K562 (cell line): ENCODE data around the gene SND1. TPM values are rescaled to one million over a fixed set of nuclear protein-coding genes. Genes with fewer than 3 reads are reported as not detected.
"Not testable (repeated sequence)": the region's sequence is repeated elsewhere in the genome, so short reads cannot be mapped to it uniquely, and the experiment has no call there.

ENCODE experiments used
- ARNT ChIP-seq, 2 experiments: fragments of 450-650 bp; IDR thresholded peaks; 2 replicates each; pipeline ENCODE4 v1.6.1; 2016; ENCODE audit warnings: mild to moderate bottlenecking in 1 of 2
- CBFA2T3 ChIP-seq: fragments of 450-650 bp; IDR thresholded peaks from 2 replicates; pipeline ENCODE4 v1.6.1; 2017
- CC2D1A ChIP-seq: fragments of 450-650 bp; IDR thresholded peaks from 2 replicates; pipeline ENCODE4 v1.6.1; 2017; ENCODE audit warnings: mild to moderate bottlenecking
- EP300 ChIP-seq: IDR thresholded peaks from 2 replicates; pipeline ENCODE4 v1.6.1; 2012; ENCODE audit warnings: low read length, improper control_type of control experiment
- ESRRA ChIP-seq: fragments of 450-650 bp; IDR thresholded peaks from 2 replicates; pipeline ENCODE4 v1.6.1; 2014; ENCODE audit warnings: low read depth, mild to moderate bottlenecking, moderate library complexity, borderline replicate concordance
- FOSL1 ChIP-seq: fragments of 200-800 bp; sonication (Bioruptor generic); conservative IDR thresholded peaks from 2 replicates; pipeline ENCODE4 v1.6.1; 2016; ENCODE audit warnings: missing genetic modification characterization, missing compliant biosample characterization
- FOXM1 ChIP-seq, 2 experiments: fragments of 450-650 bp in 1 of 2; sonication (generic) in 1 of 2; formaldehyde crosslinking in 1 of 2; IDR thresholded peaks; 2 replicates each; pipeline versions ENCODE4 v1.6.1 to v1.9.0; 2017 to 2022; ENCODE audit warnings: low read depth in 2 of 2, mild to moderate bottlenecking in 2 of 2, missing genetic modification reagents in 1 of 2, moderate library complexity in 1 of 2
- FOXP4 ChIP-seq: sonication (generic); formaldehyde crosslinking; IDR thresholded peaks from 2 replicates; pipeline ENCODE4 v1.8.0; 2022; ENCODE audit warnings: mild to moderate bottlenecking, missing genetic modification reagents, borderline replicate concordance
- GATA2 ChIP-seq: sonication (generic); formaldehyde crosslinking; IDR thresholded peaks from 2 replicates; pipeline ENCODE4 v1.4.0; 2020; ENCODE audit warnings: mild to moderate bottlenecking, missing genetic modification reagents
- JUNB ChIP-seq: fragments of 450-650 bp; formaldehyde crosslinking; conservative IDR thresholded peaks from 2 replicates; pipeline ENCODE4 v1.4.0; 2020; ENCODE audit warnings: mild to moderate bottlenecking
- KDM1A ChIP-seq, 2 experiments: fragments of 450-650 bp; IDR thresholded peaks; 2 replicates each; pipeline ENCODE4 v1.6.1; 2016; ENCODE audit warnings: mild to moderate bottlenecking in 2 of 2
- MYBL2 ChIP-seq, 2 experiments: fragments of 450-650 bp in 1 of 2; sonication (generic) in 1 of 2; formaldehyde crosslinking in 1 of 2; IDR thresholded peaks; 2 replicates each; pipeline versions ENCODE4 v1.6.1 to v1.8.1; 2017 to 2022; ENCODE audit warnings: borderline replicate concordance in 1 of 2, inconsistent platforms in 1 of 2, low read depth in 1 of 2, mild to moderate bottlenecking in 1 of 2, missing genetic modification reagents in 1 of 2, moderate library complexity in 1 of 2
- NBN ChIP-seq: fragments of 450-650 bp; IDR thresholded peaks from 2 replicates; pipeline ENCODE4 v1.6.1; 2016; ENCODE audit warnings: low read depth, mild to moderate bottlenecking
- RFX1 ChIP-seq: fragments of 450-650 bp; IDR thresholded peaks from 2 replicates; pipeline ENCODE4 v1.6.1; 2016; ENCODE audit warnings: mild to moderate bottlenecking, moderate library complexity
- SMAD4 ChIP-seq: fragments of 250-450 bp; sonication (Bioruptor Pico); conservative IDR thresholded peaks from 2 replicates; pipeline ENCODE4 v1.8.0; 2021; ENCODE audit warnings: inconsistent platforms, mild to moderate bottlenecking, moderate library complexity
- SOX6 ChIP-seq: fragments of 450-650 bp; IDR thresholded peaks from 2 replicates; pipeline ENCODE4 v1.6.1; 2014; ENCODE audit warnings: mild to moderate bottlenecking
- SREBF1 ChIP-seq: fragments of 150-350 bp; IDR thresholded peaks from 2 replicates; pipeline ENCODE4 v1.6.1; 2014; ENCODE audit warnings: antibody characterized with exemption, low read depth, low read length, borderline replicate concordance
- TEAD1 ChIP-seq, 2 experiments: fragments of 450-650 bp in 1 of 2; sonication (generic) in 1 of 2; formaldehyde crosslinking; IDR thresholded peaks; 2 replicates each; pipeline versions ENCODE4 v1.4.0 to v1.8.0; 2020 to 2022; ENCODE audit warnings: mild to moderate bottlenecking in 2 of 2, missing genetic modification reagents in 1 of 2
- TEAD4 ChIP-seq, 2 experiments: sonication (generic) in 1 of 2; formaldehyde crosslinking in 1 of 2; IDR thresholded peaks; 2 replicates each; pipeline versions ENCODE4 v1.6.1 to v1.8.0; 2012 to 2022; ENCODE audit warnings: borderline replicate concordance in 1 of 2, inconsistent platforms in 1 of 2, low read length in 1 of 2, mild to moderate bottlenecking in 1 of 2, missing genetic modification reagents in 1 of 2
- USF1 ChIP-seq: sonication (generic); formaldehyde crosslinking; IDR thresholded peaks from 2 replicates; pipeline ENCODE4 v1.9.0; 2022; ENCODE audit warnings: mild to moderate bottlenecking, missing genetic modification reagents
- ZNF280B ChIP-seq: fragments of 250-450 bp; sonication (Bioruptor Pico); IDR thresholded peaks from 2 replicates; pipeline ENCODE4 v1.5.1; 2021; ENCODE audit warnings: mild to moderate bottlenecking
- ZNF644 ChIP-seq: fragments of 200-800 bp; sonication (Bioruptor generic); IDR thresholded peaks from 2 replicates; pipeline ENCODE4 v1.6.1; 2016; ENCODE audit warnings: low read depth, missing genetic modification characterization, missing compliant biosample characterization
- polyA plus RNA-seq, 8 experiments: library from polyadenylated mRNA; depleted of rRNA in 4 of 8; stranded (reverse) in 5 of 8; unstranded in 3 of 8; fragments of >200 nt; fragmentation: Nextera tagmentation in 2 of 8; fragmentation: Illumina TruSeq in 1 of 8; extraction: Ambion mirVana in 2 of 8; extraction: Trizol in 1 of 8; gene quantifications; 2 replicates each; pipeline versions ENCODE4 v1.2.1 to v1.2.3, GENCODE V29; 2011 to 2014; ENCODE audit warnings: inconsistent platforms in 1 of 8, missing spikeins in 1 of 8
- total RNA-seq, 7 experiments: library from RNA; depleted of rRNA in 6 of 7; stranded (reverse); fragments of >200 nt in 6 of 7; fragmentation: Illumina TruSeq in 2 of 7; extraction: Trizol in 2 of 7; gene quantifications; 2 replicates each; pipeline versions ENCODE4 v1.2.1 to v1.2.3, GENCODE V29; 2011 to 2021; ENCODE audit warnings: low replicate concordance in 1 of 7
- TF ChIP-seq, protein P1 (sequence below): fragments of 250-450 bp; sonication (Bioruptor Pico); IDR thresholded peaks from 2 replicates; pipeline ENCODE4 v1.8.0; 2022; ENCODE audit warnings: moderate library complexity, mild to moderate bottlenecking, inconsistent platforms

The SND1 gene
- total and polyA plus RNA-seq, 9 of the 15 experiments (the other 6 are each of a cell fraction or from before 2014, with no cell fraction given): 46.5 to 307 (median 191) TPM

GRCh38 chr7:127837816-127838410, 185.9 kb downstream of the SND1 start (continued):
- 0 out of 2 replicates have a peak, but pooled peaks have one; percentile 70 for TF ChIP-seq FOXP4
- TF ChIP-seq TEAD4 (IDR thresholded peaks at IDR 0.05; ENCODE audit: low read length): peak; percentile 87
- not testable (repeated sequence) for TF ChIP-seq TEAD4 (CRISPR knock-in tag; IDR thresholded peaks at IDR 0.05; ENCODE audit: borderline replicate concordance); MYBL2 (CRISPR knock-in tag; IDR thresholded peaks at IDR 0.05; ENCODE audit: borderline replicate concordance); FOXM1 (CRISPR knock-in tag; IDR thresholded peaks at IDR 0.05; ENCODE audit: low read depth)
- peak; percentile 92 for TF ChIP-seq USF1
- TF ChIP-seq EP300: peak; percentile 90
- peak; percentile 92 for TF ChIP-seq CBFA2T3
- peak; percentile 95 for TF ChIP-seq SOX6
- TF ChIP-seq GATA2 (CRISPR knock-in tag): peak; percentile 82
- TF ChIP-seq MYBL2 (IDR thresholded peaks at IDR 0.05; ENCODE audit: low read depth): peak; percentile 90
- peak; percentile 17; the same call in 1 of the 2 replicates for TF ChIP-seq JUNB
- peak; percentile 85; the same call in 1 of the 2 replicates for TF ChIP-seq NBN
- peak in 1 of 2 experiments; percentile 60; a peak in 2 of 4 replicates for TF ChIP-seq TEAD1 (CRISPR knock-in tag; IDR thresholded peaks at IDR 0.05)
- peak; percentile 72 for TF ChIP-seq RFX1
- peak; percentile 96 for TF ChIP-seq FOXM1 (IDR thresholded peaks at IDR 0.05; ENCODE audit: low read depth)
- TF ChIP-seq ZNF280B (CRISPR knock-in tag): 0 out of 2 replicates have a peak, but pooled peaks have one; percentile 66
- peak in 1 of 2 experiments; percentile 39; a peak in 2 of 4 replicates for TF ChIP-seq KDM1A (IDR thresholded peaks at IDR 0.05)
- peak; percentile 99 for TF ChIP-seq FOSL1 (tag)
- TF ChIP-seq ESRRA: peak; percentile 95
- TF ChIP-seq ZNF644 (tag): peak; percentile 36
- peak; percentile 33; the same call in 1 of the 2 replicates for TF ChIP-seq SMAD4
- TF ChIP-seq CC2D1A: peak; percentile 98
- TF ChIP-seq ARNT (IDR thresholded peaks at IDR 0.05): peak; percentile 53 to 62; a peak in 2 of 4 replicates
- TF ChIP-seq, protein P1, sequence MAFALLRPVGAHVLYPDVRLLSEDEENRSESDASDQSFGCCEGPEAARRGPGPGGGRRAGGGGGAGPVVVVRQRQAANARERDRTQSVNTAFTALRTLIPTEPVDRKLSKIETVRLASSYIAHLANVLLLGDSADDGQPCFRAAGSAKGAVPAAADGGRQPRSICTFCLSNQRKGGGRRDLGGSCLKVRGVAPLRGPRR (CRISPR knock-in tag): peak; percentile 77; the same call in 1 of the 2 replicates
- TF ChIP-seq SREBF1: peak; percentile 88
